ENCODE measurements around the gene LYPLAL1.

LYPLAL1 gene

DNA sequence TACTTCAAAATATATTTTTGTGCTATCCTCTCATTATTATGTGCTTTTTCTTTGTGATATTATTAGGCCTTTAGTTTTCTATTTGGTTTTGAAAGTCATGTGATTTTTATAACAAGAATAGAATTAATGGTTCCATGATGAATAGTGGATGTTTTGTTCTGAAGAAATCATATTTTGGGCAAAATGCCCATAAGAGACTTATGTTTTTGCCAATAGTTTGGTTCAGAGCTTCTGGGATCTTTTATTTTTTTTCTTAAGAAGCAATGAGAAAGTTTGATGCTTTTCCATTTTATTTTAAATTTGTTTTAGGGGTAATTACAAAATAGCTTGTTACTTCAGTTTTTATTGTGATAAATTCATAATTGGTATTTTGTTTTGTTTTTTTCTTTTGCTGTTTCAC, 49.8 kb downstream of the LYPLAL1 start:
- TF ChIP-seq CTCF (IDR thresholded peaks at IDR 0.05; ENCODE audit: low read depth, low read length): no peak

DNA sequence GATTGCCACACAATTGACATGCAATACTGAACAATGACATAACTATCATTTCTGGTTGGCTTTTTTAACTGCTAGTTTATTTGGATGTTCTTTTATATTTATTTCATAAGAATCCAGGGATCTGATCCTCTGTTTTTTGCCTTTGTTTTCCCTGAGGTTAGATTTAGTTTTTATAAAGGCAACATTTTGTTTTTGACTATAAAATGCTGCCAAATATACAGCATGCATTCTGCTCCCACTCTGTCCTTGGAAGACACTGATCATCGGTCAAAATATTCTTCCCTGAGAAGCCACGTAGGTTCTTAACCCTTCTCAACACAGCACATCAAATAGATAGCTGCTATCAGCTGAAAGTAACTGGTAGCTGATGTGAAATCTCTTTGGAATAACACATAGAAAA, 52.5 kb downstream of the LYPLAL1 start:
- TF ChIP-seq CTCF (IDR thresholded peaks at IDR 0.05; ENCODE audit: low read depth, low read length): no peak
- no peak for DNase-seq (ENCODE audit: low read depth in 2 of 2)
- H3K4me3 ChIP-seq (replicated peaks in 1 of 2; ENCODE audit: low read depth in 2 of 2, low read length in 2 of 2): no peak overlapping the region

More for the DNA sequence above, 49.8 kb downstream of the LYPLAL1 start:
- peak; percentile 16 to 20 for DNase-seq (ENCODE audit: low read depth in 2 of 2)
- H3K4me3 ChIP-seq (replicated peaks in 1 of 2; ENCODE audit: low read depth in 2 of 2, low read length in 2 of 2): no peak overlapping the region

- TF ChIP-seq CTCF (IDR thresholded peaks at IDR 0.05; ENCODE audit: low read depth, low read length): no peak
- H3K4me3 ChIP-seq (replicated peaks in 1 of 2; ENCODE audit: low read depth in 2 of 2, low read length in 2 of 2): no peak overlapping the region
- peak; percentile 20 to 38 for DNase-seq (ENCODE audit: low read depth in 2 of 2)
Measured at GRCh38 chr1:219227360-219228057, 53.8 kb downstream of the LYPLAL1 start.

DNA sequence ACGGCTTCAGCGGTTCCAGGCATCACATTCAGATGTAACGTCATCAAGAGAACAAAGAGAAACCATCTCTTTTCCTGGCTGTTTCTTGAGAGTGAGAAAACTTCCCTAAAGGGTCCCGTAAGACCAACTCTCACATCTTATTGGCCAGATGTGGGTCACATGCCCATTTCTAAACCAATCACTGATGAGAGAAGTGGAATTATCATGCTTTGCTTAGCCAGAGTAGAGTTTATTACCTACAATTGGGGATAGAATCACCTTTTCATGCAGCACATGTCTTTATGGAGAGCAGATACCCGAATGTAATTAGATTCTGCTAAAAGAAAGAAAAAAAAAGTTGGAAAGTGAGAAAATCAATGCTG, 54.4 kb downstream of the LYPLAL1 start:
- DNase-seq (ENCODE audit: low read depth in 2 of 2): no peak
- TF ChIP-seq CTCF (IDR thresholded peaks at IDR 0.05; ENCODE audit: low read depth, low read length): no peak
- no peak overlapping the region for H3K4me3 ChIP-seq (replicated peaks in 1 of 2; ENCODE audit: low read depth in 2 of 2, low read length in 2 of 2)

GRCh38 chr1:219232890-219233289, 59.2 kb downstream of the LYPLAL1 start:
- DNase-seq (ENCODE audit: low read depth in 2 of 2): no peak
- no peak for TF ChIP-seq CTCF (IDR thresholded peaks at IDR 0.05; ENCODE audit: low read depth, low read length)

DNA sequence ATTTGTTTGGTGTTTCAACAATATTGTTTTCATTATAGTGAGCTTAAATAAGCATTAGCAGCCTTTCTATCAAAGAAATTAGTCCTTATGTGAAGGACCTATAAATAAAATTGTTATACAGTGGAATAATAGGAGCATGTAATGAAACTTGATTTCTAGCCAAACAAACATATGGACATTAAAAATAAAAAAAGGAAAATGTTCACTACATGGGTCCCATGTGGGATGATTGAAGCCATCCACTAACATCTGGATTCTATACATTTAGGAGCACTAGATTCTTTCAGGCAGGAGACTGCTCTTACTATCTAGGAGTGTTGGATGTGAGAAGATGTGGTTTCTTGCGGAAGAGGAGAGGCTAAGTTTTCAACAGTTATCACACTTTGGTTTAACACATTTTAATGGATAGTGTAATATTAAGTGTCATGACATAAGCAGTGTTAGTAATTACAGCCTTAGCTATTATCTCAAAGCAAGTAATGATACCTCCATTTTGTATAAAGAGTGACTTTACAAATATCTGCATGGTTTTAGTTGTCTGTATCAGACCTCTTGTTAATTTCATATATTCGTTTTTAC, 62.3 kb downstream of the LYPLAL1 start:
- no peak overlapping the region for H3K4me3 ChIP-seq (replicated peaks in 1 of 2; ENCODE audit: low read depth in 2 of 2, low read length in 2 of 2)
- DNase-seq (ENCODE audit: low read depth in 2 of 2): no peak
- TF ChIP-seq CTCF (IDR thresholded peaks at IDR 0.05; ENCODE audit: low read depth, low read length): no peak

More at GRCh38 chr1:219232890-219233289, 59.2 kb downstream of the LYPLAL1 start:
- no peak overlapping the region for H3K4me3 ChIP-seq (replicated peaks in 1 of 2; ENCODE audit: low read depth in 2 of 2, low read length in 2 of 2)
